A549 (cell line): ENCODE data around the gene PEX26. TPM values are rescaled to one million over a fixed set of nuclear protein-coding genes. Genes with fewer than 3 reads are reported as not detected.

Source experiments
- ATAC-seq, 2 experiments: fragments of 200-7000 bp in 1 of 2; fragments of >200 bp in 1 of 2; cut with Nextera tagmentation in 1 of 2; cut with Tn5 transposase in 1 of 2; 3 replicates each; pipeline versions ENCODE4 v1.8.0 to v1.9.1; 2018 to 2020; ENCODE audit warnings: mild to moderate bottlenecking in 1 of 2, moderate library complexity in 1 of 2
- CTCF ChIA-PET: fragments of 300-600 bp; sonication (Branson Sonifier 250); formaldehyde crosslinking; extraction: SDS; loops from one replicate; lab custom pipeline; 2021; ENCODE audit warnings: antibody characterized with exemption, inconsistent platforms; lab: Yijun Ruan, JAX
- POLR2A ChIA-PET: fragments of 350-600 bp; formaldehyde crosslinking; extraction: SDS; loops from one replicate; lab custom pipeline; 2021; ENCODE audit warnings: antibody characterized with exemption, inconsistent platforms; lab: Yijun Ruan, JAX
- DNase-seq, 2 experiments: peaks; one replicate each; pipeline versions ENCODE4 v3.0.0 to v3.0.0-alpha.2; 2011 to 2016; ENCODE audit warnings: low read depth in 1 of 2, low spot score in 1 of 2
- FAIRE-seq: peaks from 2 replicates; lab custom pipeline; 2011; peaks lifted over from hg19 to GRCh38; lab: Jason Lieb, UNC
- H3K27ac ChIP-seq, 2 experiments: fragments of >200 bp; sonication (Bioruptor Twin); formaldehyde crosslinking; 3 replicates each; pipeline ENCODE4 v1.5.1; 2016 to 2017
- H3K4me1 ChIP-seq: fragments of >200 bp; sonication (Bioruptor Twin); formaldehyde crosslinking; 3 replicates; pipeline ENCODE4 v1.6.1; 2016
- H3K4me2 ChIP-seq: fragments of >200 bp; sonication (Bioruptor Twin); formaldehyde crosslinking; 3 replicates; pipeline ENCODE4 v1.6.1; 2016
- H3K4me3 ChIP-seq: fragments of >200 bp; sonication (Bioruptor Twin); formaldehyde crosslinking; 3 replicates; pipeline ENCODE4 v1.5.1; 2016
- H3K9me3 ChIP-seq: fragments of >200 bp; sonication (Bioruptor Twin); formaldehyde crosslinking; 3 replicates; pipeline ENCODE4 v1.6.1; 2016
- ATOH8 ChIP-seq: fragments of 250-450 bp; sonication (Bioruptor Pico); IDR thresholded peaks from 2 replicates; pipeline ENCODE4 v1.5.0; 2020; ENCODE audit warnings: low read depth, mild to moderate bottlenecking, moderate library complexity
- CBX8 ChIP-seq: fragments of 200-600 bp; sonication (generic); IDR thresholded peaks from 2 replicates; pipeline ENCODE4 v1.6.1; 2016
- CHD2 ChIP-seq: fragments of 150-350 bp; IDR thresholded peaks from 2 replicates; pipeline ENCODE4 v1.6.1; 2014; ENCODE audit warnings: low read length; ENCODE audit not compliant: partially characterized antibody
- E2F6 ChIP-seq: IDR thresholded peaks from 2 replicates; pipeline ENCODE4 v1.6.1; 2012; ENCODE audit warnings: low read depth, borderline replicate concordance
- EHMT2 ChIP-seq: fragments of 200-600 bp; sonication (generic); IDR thresholded peaks from 2 replicates; pipeline ENCODE4 v1.6.1; 2016; ENCODE audit warnings: antibody characterized with exemption, low read depth, mild to moderate bottlenecking, moderate library complexity
- ESRRA ChIP-seq: fragments of 150-350 bp; IDR thresholded peaks from 2 replicates; pipeline ENCODE4 v1.6.1; 2014; ENCODE audit warnings: mild to moderate bottlenecking, low read length, borderline replicate concordance
- FOSB ChIP-seq: fragments of 250-450 bp; sonication (Bioruptor Pico); IDR thresholded peaks from 2 replicates; pipeline ENCODE4 v1.5.0; 2020; ENCODE audit warnings: mild to moderate bottlenecking, moderate library complexity
- FOSL2 ChIP-seq, 2 experiments: fragments of 450-650 bp in 1 of 2; fragments of >200 bp in 1 of 2; sonication (Bioruptor Twin) in 1 of 2; formaldehyde crosslinking; IDR thresholded peaks; 2 replicates each; pipeline versions ENCODE4 v1.5.0 to v1.6.1; 2016 to 2020; ENCODE audit warnings: mild to moderate bottlenecking in 1 of 2, moderate library complexity in 1 of 2
- HDAC2 ChIP-seq: fragments of 200-600 bp; sonication (generic); IDR thresholded peaks from 2 replicates; pipeline ENCODE4 v1.6.1; 2016
- HOXA7 ChIP-seq: fragments of 250-450 bp; sonication (Bioruptor Pico); IDR thresholded peaks from 2 replicates; pipeline ENCODE4 v1.5.0; 2020; ENCODE audit warnings: mild to moderate bottlenecking, moderate library complexity
- HOXB13 ChIP-seq: fragments of 250-450 bp; sonication (Bioruptor Pico); IDR thresholded peaks from 2 replicates; pipeline ENCODE4 v1.5.0; 2020; ENCODE audit warnings: low read depth, mild to moderate bottlenecking, moderate library complexity
- HOXB5 ChIP-seq: fragments of 250-450 bp; sonication (Bioruptor Pico); IDR thresholded peaks from 2 replicates; pipeline ENCODE4 v1.5.0; 2020; ENCODE audit warnings: mild to moderate bottlenecking, moderate library complexity
- JUNB ChIP-seq: fragments of >200 bp; sonication (Bioruptor Twin); formaldehyde crosslinking; IDR thresholded peaks from 2 replicates; pipeline ENCODE4 v1.6.1; 2016
- KDM5A ChIP-seq: fragments of 200-600 bp; sonication (generic); IDR thresholded peaks from 2 replicates; pipeline ENCODE4 v1.6.1; 2016; ENCODE audit warnings: antibody characterized with exemption, mild to moderate bottlenecking
- MYC ChIP-seq: IDR thresholded peaks from 2 replicates; pipeline ENCODE4 v1.6.1; 2012; ENCODE audit warnings: mild to moderate bottlenecking, inconsistent platforms, low read length, improper control_type of control experiment, borderline replicate concordance
- PHF8 ChIP-seq: fragments of 200-600 bp; sonication (generic); IDR thresholded peaks from 2 replicates; pipeline ENCODE4 v1.6.1; 2016; ENCODE audit warnings: low read depth, mild to moderate bottlenecking, antibody characterized with exemption, moderate library complexity, borderline replicate concordance
- RARB ChIP-seq: fragments of 250-450 bp; sonication (Bioruptor Pico); IDR thresholded peaks from 2 replicates; pipeline ENCODE4 v1.8.0; 2021; ENCODE audit warnings: mild to moderate bottlenecking, moderate library complexity
- RCOR1 ChIP-seq: fragments of 150-350 bp; IDR thresholded peaks from 2 replicates; pipeline ENCODE4 v1.6.1; 2014; ENCODE audit warnings: antibody characterized with exemption, low read length, low read depth
- SREBF2 ChIP-seq: fragments of 450-650 bp; IDR thresholded peaks from 2 replicates; pipeline ENCODE4 v1.6.1; 2014; ENCODE audit warnings: mild to moderate bottlenecking, moderate library complexity
- TFCP2L1 ChIP-seq: fragments of 250-450 bp; sonication (Bioruptor Pico); IDR thresholded peaks from 2 replicates; pipeline ENCODE4 v1.5.0; 2021; ENCODE audit warnings: mild to moderate bottlenecking
- ZSCAN20 ChIP-seq: fragments of 250-450 bp; sonication (Bioruptor Pico); IDR thresholded peaks from 2 replicates; pipeline ENCODE4 v1.8.0; 2022; ENCODE audit warnings: mild to moderate bottlenecking, moderate library complexity
- WGBS: methylation state at CpG from one replicate; pipeline ENCODE4 v1.1.6; 2017; ENCODE audit errors: missing lambda C conversion rate; 5-methylcytosine and 5-hydroxymethylcytosine counted together
- polyA plus RNA-seq, 4 experiments: library from polyadenylated mRNA; depleted of rRNA in 3 of 4; stranded (reverse); fragments of >200 nt; fragmentation: RNase III in 1 of 4; extraction: RNeasy Plus Mini Kit Qiagen cat#74134 plus additional on column Dnase treatment in 1 of 4; gene quantifications; 2 replicates in 3 of 4; 3 replicates in 1 of 4; pipeline ENCODE4 v1.2.3, GENCODE V29; 2011 to 2017
- TF ChIP-seq, protein P1 (sequence below): fragments of >200 bp; sonication (Bioruptor Twin); formaldehyde crosslinking; IDR thresholded peaks from 3 replicates; pipeline ENCODE4 v1.5.1; 2016
- TF ChIP-seq, protein P2 (sequence below): fragments of >200 bp; sonication (Bioruptor Twin); formaldehyde crosslinking; IDR thresholded peaks from 3 replicates; pipeline ENCODE4 v1.6.1; 2016
- TF ChIP-seq, protein P3 (sequence below): IDR thresholded peaks from 2 replicates; pipeline ENCODE4 v1.6.1; 2012

PEX26 gene
- polyA plus RNA-seq, 2 of the 4 experiments (the other 2 are of a cell fraction) = 11.8 to 12.4 TPM

DNA sequence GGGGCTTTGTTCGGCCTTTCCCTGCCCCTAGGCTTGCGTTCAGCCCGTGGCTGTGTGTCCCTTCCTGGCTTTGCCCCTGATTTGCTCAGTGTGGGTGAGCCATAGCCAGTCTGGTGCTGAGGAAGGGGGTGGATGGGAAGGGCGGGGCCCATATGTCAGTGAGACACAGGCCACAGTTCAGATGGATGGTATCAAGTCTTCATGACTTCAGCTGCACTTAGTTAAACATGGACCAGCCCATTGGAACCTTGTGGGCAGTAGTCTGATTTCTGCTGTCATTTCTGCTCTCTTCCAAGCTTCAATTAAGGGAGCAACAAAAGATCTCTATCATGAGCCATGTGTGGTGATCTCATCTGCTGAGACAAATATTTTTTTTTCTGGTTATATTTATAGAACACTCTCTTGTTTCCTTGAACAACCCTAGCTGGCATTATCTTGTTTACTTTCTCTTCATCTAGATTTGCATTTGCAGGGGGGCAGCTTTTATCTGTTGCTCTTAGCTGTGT is 21.6 kb upstream of the PEX26 start:
- WGBS = 30% methylated on average over 4 of the region's 4 CpGs
- CTCF ChIA-PET = interaction anchor here (0.7 to 6.6 kb wide), 3 partner anchors 19 to 159 kb away, joined by 4 to 37 read pairs (median 6); no protein-coding TSS in a partner anchor
- ATAC-seq (peak; percentile 62 to 79; a peak in 3 of 6 replicates), DNase-seq (peak in 1 of 2 experiments; percentile 44), FAIRE-seq (no peak)
- TF ChIP-seq, protein P1, sequence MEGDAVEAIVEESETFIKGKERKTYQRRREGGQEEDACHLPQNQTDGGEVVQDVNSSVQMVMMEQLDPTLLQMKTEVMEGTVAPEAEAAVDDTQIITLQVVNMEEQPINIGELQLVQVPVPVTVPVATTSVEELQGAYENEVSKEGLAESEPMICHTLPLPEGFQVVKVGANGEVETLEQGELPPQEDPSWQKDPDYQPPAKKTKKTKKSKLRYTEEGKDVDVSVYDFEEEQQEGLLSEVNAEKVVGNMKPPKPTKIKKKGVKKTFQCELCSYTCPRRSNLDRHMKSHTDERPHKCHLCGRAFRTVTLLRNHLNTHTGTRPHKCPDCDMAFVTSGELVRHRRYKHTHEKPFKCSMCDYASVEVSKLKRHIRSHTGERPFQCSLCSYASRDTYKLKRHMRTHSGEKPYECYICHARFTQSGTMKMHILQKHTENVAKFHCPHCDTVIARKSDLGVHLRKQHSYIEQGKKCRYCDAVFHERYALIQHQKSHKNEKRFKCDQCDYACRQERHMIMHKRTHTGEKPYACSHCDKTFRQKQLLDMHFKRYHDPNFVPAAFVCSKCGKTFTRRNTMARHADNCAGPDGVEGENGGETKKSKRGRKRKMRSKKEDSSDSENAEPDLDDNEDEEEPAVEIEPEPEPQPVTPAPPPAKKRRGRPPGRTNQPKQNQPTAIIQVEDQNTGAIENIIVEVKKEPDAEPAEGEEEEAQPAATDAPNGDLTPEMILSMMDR = no peak
- TF ChIP-seq HOXA7 (CRISPR knock-in tag) (no peak), RARB (no peak), FOSB (CRISPR knock-in tag) (no peak)
- Histone ChIP-seq H3K4me3 (no peak overlapping the region), H3K27ac (peak overlapping the region; percentile 87 to 95), H3K9me3 (no peaks in the 10 kb centered on the region), H3K4me1 (peaks cover 60% of the 10 kb centered on the region), H3K4me2 (peak overlapping the region; percentile 72)
- POLR2A ChIA-PET = no interaction called here

DNA sequence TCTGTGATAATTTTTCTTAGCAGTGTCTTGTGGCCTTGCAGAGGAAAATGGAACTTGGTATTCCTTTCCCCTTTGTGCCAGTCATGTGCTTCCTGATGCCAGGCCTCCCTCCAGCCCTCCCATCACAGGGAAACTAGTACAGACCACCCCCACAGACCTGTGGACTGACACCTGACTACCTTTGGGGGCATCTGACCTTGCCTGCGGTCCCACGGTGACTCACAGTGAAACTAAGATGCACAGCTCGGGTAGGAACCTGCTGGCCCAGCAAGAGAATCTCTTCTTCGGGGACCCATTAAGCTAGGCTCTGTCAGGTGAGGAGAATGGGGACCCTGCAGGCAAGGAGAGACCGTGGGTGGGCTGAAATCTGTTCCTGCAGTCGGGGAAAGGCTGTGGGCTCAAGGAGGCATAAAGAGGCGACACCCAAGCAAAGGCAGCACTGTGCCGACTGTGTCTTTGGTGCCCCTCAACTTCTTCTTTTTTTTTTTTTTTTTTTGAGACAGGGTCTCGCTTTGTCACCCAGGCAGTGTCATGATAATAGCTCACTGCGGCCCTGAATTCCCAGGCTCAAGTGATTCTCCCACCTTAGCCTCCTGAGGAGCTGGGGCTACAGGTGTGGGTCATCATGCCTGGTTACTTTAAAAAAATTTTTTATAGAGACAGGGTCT is 20.8 kb upstream of the PEX26 start:
- no peak for DNase-seq
- peaks cover 64% of the 10 kb centered on the region for H3K4me1 ChIP-seq
- no peak for TF ChIP-seq HOXB13 (CRISPR knock-in tag)
- TF ChIP-seq FOSB (CRISPR knock-in tag) = no peak
- TF ChIP-seq ZSCAN20 (CRISPR knock-in tag) = no peak
- no peak for TF ChIP-seq CHD2
- TF ChIP-seq EHMT2 = no peak
- TF ChIP-seq RCOR1 = no peak
- TF ChIP-seq HOXB5 (CRISPR knock-in tag) = no peak
- no peak for TF ChIP-seq CBX8
- no peak for TF ChIP-seq TFCP2L1
- no peak for TF ChIP-seq KDM5A
- TF ChIP-seq RARB = no peak
- TF ChIP-seq, protein P2, sequence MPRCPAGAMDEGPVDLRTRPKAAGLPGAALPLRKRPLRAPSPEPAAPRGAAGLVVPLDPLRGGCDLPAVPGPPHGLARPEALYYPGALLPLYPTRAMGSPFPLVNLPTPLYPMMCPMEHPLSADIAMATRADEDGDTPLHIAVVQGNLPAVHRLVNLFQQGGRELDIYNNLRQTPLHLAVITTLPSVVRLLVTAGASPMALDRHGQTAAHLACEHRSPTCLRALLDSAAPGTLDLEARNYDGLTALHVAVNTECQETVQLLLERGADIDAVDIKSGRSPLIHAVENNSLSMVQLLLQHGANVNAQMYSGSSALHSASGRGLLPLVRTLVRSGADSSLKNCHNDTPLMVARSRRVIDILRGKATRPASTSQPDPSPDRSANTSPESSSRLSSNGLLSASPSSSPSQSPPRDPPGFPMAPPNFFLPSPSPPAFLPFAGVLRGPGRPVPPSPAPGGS = no peak
- no peak for TF ChIP-seq SREBF2
- TF ChIP-seq E2F6 = no peak
- TF ChIP-seq FOSL2 (IDR thresholded peaks at IDR 0.05) = no peak
- TF ChIP-seq FOSL2 (CRISPR knock-in tag; IDR thresholded peaks at IDR 0.05) = no peak
- TF ChIP-seq, all 56 proteins: peak for 0
- ChIA-PET POLR2A (no interaction called here), CTCF (interaction anchor here (0.7 to 6.6 kb wide), 4 partner anchors 13 to 160 kb away, joined by 4 to 37 read pairs (median 5); no protein-coding TSS in a partner anchor)
- no peak for ATAC-seq
- Histone ChIP-seq H3K9me3 (no peaks in the 10 kb centered on the region), H3K4me3 (no peak overlapping the region), H3K4me2 (peak overlapping the region; percentile 72), H3K27ac (peak overlapping the region; percentile 87 to 95)
- WGBS = 66% methylated on average over 7 of the region's 10 CpGs
- FAIRE-seq = no peak

- WGBS = 27% methylated on average over 4 of the region's 4 CpGs
- peak; percentile 68 to 79 for ATAC-seq
- Histone ChIP-seq H3K4me2 (peak overlapping the region; percentile 72), H3K27ac (peak overlapping the region; percentile 92 to 95), H3K9me3 (no peaks in the 10 kb centered on the region), H3K4me3 (no peak overlapping the region), H3K4me1 (peaks cover 71% of the 10 kb centered on the region)
- peak; percentile 60 to 85 for DNase-seq
- ChIA-PET POLR2A (no interaction called here), CTCF (interaction anchor here (0.9 to 6.6 kb wide), 2 partner anchors 13 to 18 kb away, joined by 4 to 37 read pairs; no protein-coding TSS in a partner anchor)
- no peak for FAIRE-seq
- TF ChIP-seq HOXB13 (CRISPR knock-in tag) (no peak), JUNB (peak; percentile 51), HDAC2 (no peak), ESRRA (no peak), KDM5A (no peak), SREBF2 (no peak), FOSL2 (IDR thresholded peaks at IDR 0.05) (peak; percentile 40; the same call in 1 of the 2 replicates), FOSL2 (CRISPR knock-in tag; IDR thresholded peaks at IDR 0.05) (peak; percentile 96), PHF8 (no peak), ATOH8 (CRISPR knock-in tag) (no peak), EHMT2 (no peak), MYC (no peak)
- TF ChIP-seq, protein P3, sequence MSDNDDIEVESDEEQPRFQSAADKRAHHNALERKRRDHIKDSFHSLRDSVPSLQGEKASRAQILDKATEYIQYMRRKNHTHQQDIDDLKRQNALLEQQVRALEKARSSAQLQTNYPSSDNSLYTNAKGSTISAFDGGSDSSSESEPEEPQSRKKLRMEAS = 0 out of 2 replicates have a peak, but pooled peaks have one; percentile 33
- TF ChIP-seq, protein P1 = no peak
Measured at GRCh38 chr22:18057568-18058209, 20.1 kb upstream of the PEX26 start.
